Ascending aorta (tissue), 2 donors: ENCODE measurements around the gene MEG3. TPM values are rescaled to one million over a fixed set of nuclear protein-coding genes. Genes with fewer than 3 reads are reported as not detected.

Experiments used
- DNase-seq, 2 donors: peaks; one replicate each; pipeline ENCODE4 v3.0.0-alpha.2; 2019; ENCODE audit warnings: low spot score in 2 of 2
- H3K27ac ChIP-seq, 2 donors: fragments of 200-600 bp; sonication (generic); one replicate each; pipeline ENCODE4 v1.5.1; 2016 to 2017; ENCODE audit warnings: mild to moderate bottlenecking in 1 of 2
- H3K27me3 ChIP-seq: fragments of 200-600 bp; sonication (generic); one replicate; pipeline ENCODE4 v1.5.1; 2017
- H3K36me3 ChIP-seq, 2 donors: fragments of 200-600 bp; sonication (generic); one replicate each; pipeline ENCODE4 v1.5.1; 2016
- H3K4me1 ChIP-seq, 2 donors: fragments of 200-600 bp; sonication (generic); one replicate each; pipeline ENCODE4 v1.5.1; 2016 to 2017; ENCODE audit warnings: mild to moderate bottlenecking in 1 of 2
- H3K4me3 ChIP-seq, 2 donors: fragments of 200-600 bp; sonication (generic); one replicate each; pipeline ENCODE4 v1.5.1; 2016 to 2017; ENCODE audit warnings: mild to moderate bottlenecking in 1 of 2
- H3K9me3 ChIP-seq, 2 donors: fragments of 200-600 bp; sonication (generic); one replicate each; pipeline ENCODE4 v1.5.1; 2016
- intact Hi-C: fragments of 100-400 bp; cut with DNase I; formaldehyde crosslinking; loops from one replicate; pipeline ENCODE4 v1.15.1; 2023
- total RNA-seq: library from RNA; depleted of rRNA; stranded (reverse); fragments of >200 nt; gene quantifications from one replicate; pipeline ENCODE4 v1.1.0, GENCODE V29; 2016
- TF ChIP-seq, protein P1 (sequence below), 3 experiments: fragments of 200-600 bp in 2 of 3; fragments of 450-650 bp in 1 of 3; sonication (generic) in 2 of 3; IDR thresholded peaks; one replicate each; pipeline ENCODE4 v1.5.1; 2016 to 2019; ENCODE audit warnings: antibody characterized with exemption in 3 of 3, mild to moderate bottlenecking in 1 of 3, moderate library complexity in 1 of 3

MEG3 gene
- total RNA-seq, 1 donor from 2014 or later: 105 TPM

- Histone ChIP-seq H3K27ac (no peak overlapping the region), H3K4me1 (no peaks in the 10 kb centered on the region), H3K36me3 (no peaks in the 10 kb centered on the region), H3K27me3 (no peaks in the 10 kb centered on the region), H3K9me3 (no peaks in the 10 kb centered on the region), H3K4me3 (no peak overlapping the region)
- intact Hi-C loops: no loop called here
- no peak for DNase-seq
- TF ChIP-seq, protein P1, sequence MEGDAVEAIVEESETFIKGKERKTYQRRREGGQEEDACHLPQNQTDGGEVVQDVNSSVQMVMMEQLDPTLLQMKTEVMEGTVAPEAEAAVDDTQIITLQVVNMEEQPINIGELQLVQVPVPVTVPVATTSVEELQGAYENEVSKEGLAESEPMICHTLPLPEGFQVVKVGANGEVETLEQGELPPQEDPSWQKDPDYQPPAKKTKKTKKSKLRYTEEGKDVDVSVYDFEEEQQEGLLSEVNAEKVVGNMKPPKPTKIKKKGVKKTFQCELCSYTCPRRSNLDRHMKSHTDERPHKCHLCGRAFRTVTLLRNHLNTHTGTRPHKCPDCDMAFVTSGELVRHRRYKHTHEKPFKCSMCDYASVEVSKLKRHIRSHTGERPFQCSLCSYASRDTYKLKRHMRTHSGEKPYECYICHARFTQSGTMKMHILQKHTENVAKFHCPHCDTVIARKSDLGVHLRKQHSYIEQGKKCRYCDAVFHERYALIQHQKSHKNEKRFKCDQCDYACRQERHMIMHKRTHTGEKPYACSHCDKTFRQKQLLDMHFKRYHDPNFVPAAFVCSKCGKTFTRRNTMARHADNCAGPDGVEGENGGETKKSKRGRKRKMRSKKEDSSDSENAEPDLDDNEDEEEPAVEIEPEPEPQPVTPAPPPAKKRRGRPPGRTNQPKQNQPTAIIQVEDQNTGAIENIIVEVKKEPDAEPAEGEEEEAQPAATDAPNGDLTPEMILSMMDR (IDR thresholded peaks at IDR 0.05): no peak
Observed at GRCh38 chr14:100786131-100786530, 39.8 kb upstream of the MEG3 start.

GRCh38 chr14:100786576-100787219 lies 39.2 kb upstream of the MEG3 start:
- no peaks in the 10 kb centered on the region for H3K36me3 ChIP-seq
- no peaks in the 10 kb centered on the region for H3K27me3 ChIP-seq
- no peaks in the 10 kb centered on the region for H3K4me1 ChIP-seq
- no peak overlapping the region for H3K4me3 ChIP-seq
- TF ChIP-seq, protein P1 (IDR thresholded peaks at IDR 0.05): no peak
- no peak overlapping the region for H3K27ac ChIP-seq
- intact Hi-C loops: no loop called here
- H3K9me3 ChIP-seq: no peaks in the 10 kb centered on the region
- DNase-seq: no peak

DNA sequence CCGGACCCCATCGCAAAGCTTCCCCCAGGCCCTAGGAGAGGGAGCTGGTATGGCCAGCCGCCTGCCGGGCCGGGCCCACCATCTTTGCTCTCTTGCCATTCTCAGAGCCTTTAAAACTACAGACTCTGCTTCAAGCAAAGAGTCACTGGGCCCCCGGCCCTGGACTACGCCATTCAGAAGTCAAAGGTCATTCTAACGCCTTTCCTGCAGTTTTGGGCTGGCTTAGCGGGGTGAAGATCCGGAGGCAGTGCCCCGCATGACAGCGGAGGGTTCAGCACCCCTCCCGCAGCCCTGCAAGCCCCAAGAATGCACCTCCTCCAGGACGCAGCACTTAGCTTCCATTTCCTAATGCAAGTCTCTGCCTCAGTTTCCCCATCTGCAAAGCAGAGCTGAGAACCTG lies 38.3 kb upstream of the MEG3 start:
- intact Hi-C loops: no loop called here
- TF ChIP-seq, protein P1 (IDR thresholded peaks at IDR 0.05): no peak
- no peak for DNase-seq
- Histone ChIP-seq H3K27ac (no peak overlapping the region), H3K4me1 (no peaks in the 10 kb centered on the region), H3K36me3 (no peaks in the 10 kb centered on the region), H3K4me3 (no peak overlapping the region), H3K9me3 (no peaks in the 10 kb centered on the region), H3K27me3 (no peaks in the 10 kb centered on the region)

GRCh38 chr14:100788517-100788916 lies 37.4 kb upstream of the MEG3 start:
- DNase-seq: no peak
- no peaks in the 10 kb centered on the region for H3K9me3 ChIP-seq

DNA sequence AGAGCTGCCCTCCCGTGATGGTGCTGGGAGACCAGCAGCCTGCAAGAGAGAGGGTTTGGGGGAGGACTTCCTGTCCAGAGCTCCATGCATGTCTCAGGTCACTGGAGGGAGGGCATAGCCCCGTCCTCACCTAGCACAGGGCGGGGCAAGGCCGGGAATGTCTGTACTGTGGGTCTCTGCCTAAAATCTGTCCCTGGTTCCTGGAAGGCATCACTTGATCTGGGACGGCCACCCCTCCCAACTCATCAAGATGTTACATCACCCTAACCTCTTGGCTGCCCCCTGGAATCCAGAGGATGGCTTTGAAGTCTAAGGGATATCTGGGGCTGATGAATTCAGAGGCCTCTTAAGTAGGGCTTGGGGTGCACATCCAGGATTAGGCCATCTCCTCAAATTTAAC lies 37.0 kb upstream of the MEG3 start:
- TF ChIP-seq, protein P1 (IDR thresholded peaks at IDR 0.05): no peak
- H3K27ac ChIP-seq: no peak overlapping the region
- no peaks in the 10 kb centered on the region for H3K4me1 ChIP-seq
- no peaks in the 10 kb centered on the region for H3K9me3 ChIP-seq
- intact Hi-C loops: no loop called here
- no peak overlapping the region for H3K4me3 ChIP-seq
- no peaks in the 10 kb centered on the region for H3K36me3 ChIP-seq
- no peak for DNase-seq
- H3K27me3 ChIP-seq: no peaks in the 10 kb centered on the region

More at GRCh38 chr14:100788517-100788916, 37.4 kb upstream of the MEG3 start:
- H3K27me3 ChIP-seq: no peaks in the 10 kb centered on the region
- intact Hi-C loops: no loop called here
- TF ChIP-seq, protein P1 (IDR thresholded peaks at IDR 0.05): no peak
- H3K36me3 ChIP-seq: no peaks in the 10 kb centered on the region
- H3K4me3 ChIP-seq: no peak overlapping the region
- no peaks in the 10 kb centered on the region for H3K4me1 ChIP-seq
- H3K27ac ChIP-seq: no peak overlapping the region
